Effector CD8-positive, alpha-beta T cell (primary cell): ENCODE measurements around the gene AFMID.
"Not testable (repeated sequence)": the region's sequence is repeated elsewhere in the genome, so short reads cannot be mapped to it uniquely, and the experiment has no call there.

Experiments
- DNase-seq: peaks from one replicate; lab custom pipeline; 2025; lab: John Stamatoyannopoulos, UW

AFMID gene

GRCh38 chr17:78154903-78155811 is 32.0 kb upstream of the AFMID start:
- no peak for DNase-seq

DNA sequence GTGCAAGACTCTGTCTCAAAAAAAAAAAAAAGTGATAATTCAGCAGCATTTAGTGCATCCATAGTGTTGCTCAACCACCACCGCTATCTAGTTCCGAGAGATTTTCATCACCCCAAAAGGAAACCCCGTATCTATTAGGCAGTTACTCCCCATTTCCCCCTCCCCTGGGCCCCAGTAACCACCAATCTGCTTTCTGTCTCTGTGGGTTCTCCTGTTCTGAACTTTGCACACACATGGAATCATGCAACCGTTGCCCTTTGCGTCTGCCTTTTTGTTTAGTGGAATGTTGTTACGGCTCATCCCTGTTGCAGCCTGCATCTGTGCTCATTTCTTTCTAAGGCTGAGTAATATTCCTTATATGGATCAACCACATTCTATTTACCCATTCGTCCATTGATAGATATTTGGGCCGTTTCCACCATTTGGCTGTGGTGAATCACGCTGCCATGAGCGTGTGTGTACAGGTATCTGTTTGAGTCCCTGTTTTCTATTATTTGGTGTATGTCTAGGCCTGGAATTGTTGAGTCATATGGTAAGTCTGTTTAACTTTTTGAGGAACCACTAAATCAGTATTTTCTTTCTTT is 27.5 kb upstream of the AFMID start:
- DNase-seq: no peak

DNA sequence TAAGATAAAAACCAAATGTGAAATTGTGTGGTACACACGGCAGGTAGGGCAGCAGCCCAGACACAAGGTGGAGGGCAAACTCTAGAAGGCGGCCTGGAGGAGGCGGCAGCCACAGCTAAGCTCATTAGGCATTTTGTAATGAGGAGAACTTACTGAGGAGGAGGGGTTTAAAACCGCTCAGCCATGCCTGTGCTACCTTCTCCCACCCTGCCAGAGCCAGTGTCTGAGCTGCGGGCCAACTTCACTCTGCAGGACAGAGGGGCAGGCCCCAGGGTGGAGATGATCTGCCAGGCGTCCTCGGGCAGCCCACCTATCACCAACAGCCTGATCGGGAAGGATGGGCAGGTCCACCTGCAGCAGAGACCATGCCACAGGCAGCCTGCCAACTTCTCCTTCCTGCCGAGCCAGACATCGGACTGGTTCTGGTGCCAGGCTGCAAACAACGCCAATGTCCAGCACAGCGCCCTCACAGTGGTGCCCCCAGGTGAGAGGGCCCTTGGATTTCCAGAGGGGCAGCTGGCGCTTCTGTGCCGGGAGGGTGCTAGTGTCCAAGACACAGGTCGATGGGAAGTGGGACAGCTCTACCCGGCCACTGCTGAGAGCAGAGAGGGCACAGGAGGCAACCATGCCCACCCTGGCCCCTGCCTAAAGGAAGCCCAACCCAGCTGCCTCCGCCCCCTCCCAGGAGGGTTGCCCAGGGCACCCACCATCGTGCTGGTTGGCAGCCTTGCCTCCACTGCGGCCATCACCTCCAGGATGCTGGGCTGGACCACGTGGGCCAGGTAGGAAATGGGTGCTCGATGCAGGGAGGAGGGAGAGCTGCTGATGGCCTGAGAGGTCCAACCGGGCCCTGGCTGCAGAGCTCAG is 23.0 kb upstream of the AFMID start:
- no peak for DNase-seq

- DNase-seq: no peak
Observed at GRCh38 chr17:78164748-78165607, 22.2 kb upstream of the AFMID start.

DNA sequence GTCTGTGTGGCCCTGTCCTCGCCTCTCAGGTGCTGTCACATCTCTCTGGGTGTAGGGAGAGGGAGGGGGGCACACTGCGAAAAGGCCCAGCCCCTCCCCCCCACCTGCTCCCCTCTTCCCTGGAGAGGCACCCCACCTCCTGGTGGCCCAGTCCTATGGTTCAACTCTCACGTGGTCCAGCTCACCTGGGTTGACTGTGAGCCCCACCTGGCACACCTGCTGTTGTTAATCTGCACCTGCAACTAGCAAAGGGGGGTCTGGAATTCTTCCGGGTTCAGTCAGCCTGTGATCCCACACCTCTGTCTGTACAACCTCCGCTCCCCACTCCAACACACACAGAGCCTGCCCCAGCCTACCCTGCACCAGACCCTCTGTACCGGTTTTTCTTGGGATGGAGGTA is 20.7 kb upstream of the AFMID start:
- no peak for DNase-seq

DNA sequence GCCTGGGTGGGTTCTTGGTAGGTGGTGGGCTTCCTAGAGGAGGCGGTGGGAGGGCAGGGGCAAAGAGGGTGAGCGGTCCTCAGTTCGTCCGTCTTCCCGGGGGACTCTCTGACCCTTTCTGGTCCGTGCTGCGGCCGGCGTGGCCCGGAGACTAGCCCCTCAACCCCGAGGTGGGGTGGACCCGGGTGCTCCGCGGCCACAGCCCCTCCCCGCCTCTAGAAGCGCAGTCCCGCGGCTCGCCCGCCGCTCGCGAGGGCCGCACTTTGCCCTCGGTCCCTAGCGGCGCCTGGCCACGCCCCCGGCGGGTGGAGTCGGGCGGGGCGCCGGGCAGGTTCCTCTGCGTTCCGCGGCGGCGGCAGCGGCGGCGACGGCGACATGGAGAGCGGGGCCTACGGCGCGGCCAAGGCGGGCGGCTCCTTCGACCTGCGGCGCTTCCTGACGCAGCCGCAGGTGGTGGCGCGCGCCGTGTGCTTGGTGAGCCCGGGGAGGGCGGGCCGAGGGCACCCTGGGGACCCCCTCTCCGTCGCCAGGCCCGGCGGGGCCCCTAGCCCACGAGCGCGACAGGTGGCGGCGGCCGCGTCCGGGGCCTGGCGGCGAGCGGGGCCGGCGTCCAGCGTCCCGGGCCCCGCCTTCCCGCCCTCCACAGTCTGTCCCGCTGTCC is 18.8 kb upstream of the AFMID start, which contains the start of gene SYNGR2:
TSS of gene SYNGR2 (plus strand) at position 340 of the 661 bp plus-strand sequence. CDS start at position 376, 36 bp downstream.
- peak; percentile 73 for DNase-seq

- DNase-seq: peak; percentile 46
Observed at GRCh38 chr17:78168903-78169793, 18.0 kb upstream of the AFMID start.

DNA sequence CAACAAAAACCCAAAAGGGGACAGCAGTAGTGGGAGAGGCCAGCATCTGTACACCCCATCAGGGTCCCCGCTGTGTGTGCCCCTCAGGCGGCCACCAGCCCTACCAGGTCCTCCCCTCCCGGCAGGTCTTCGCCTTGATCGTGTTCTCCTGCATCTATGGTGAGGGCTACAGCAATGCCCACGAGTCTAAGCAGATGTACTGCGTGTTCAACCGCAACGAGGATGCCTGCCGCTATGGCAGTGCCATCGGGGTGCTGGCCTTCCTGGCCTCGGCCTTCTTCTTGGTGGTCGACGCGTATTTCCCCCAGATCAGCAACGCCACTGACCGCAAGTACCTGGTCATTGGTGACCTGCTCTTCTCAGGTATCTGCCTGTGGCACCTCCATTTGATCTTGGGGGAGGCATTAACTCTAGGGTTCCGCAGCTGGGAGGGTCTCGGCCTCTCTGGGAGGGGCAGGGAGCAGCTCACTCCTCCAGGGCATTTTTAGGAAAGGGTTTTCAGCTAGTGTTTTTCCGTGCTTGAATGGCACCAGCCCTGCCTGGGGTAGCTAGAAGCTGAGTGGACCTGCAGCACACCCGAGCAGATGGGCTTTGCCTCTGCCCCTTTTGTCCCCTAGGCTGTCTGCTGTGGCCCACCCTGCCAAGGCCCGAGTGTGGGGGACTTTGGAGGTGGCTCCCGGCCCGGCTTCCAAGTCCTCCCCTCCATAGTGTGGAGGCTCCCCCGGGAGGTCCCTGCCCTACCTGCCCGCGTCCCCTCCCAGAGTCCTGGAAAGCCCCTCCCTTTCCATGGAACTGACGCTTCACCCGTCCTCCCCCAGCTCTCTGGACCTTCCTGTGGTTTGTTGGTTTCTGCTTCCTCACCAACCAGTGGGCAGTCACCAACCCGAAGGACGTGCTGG is 16.2 kb upstream of the AFMID start:
- no peak for DNase-seq

GRCh38 chr17:78171591-78172248 is 15.4 kb upstream of the AFMID start:
- DNase-seq: not testable (repeated sequence)

DNA sequence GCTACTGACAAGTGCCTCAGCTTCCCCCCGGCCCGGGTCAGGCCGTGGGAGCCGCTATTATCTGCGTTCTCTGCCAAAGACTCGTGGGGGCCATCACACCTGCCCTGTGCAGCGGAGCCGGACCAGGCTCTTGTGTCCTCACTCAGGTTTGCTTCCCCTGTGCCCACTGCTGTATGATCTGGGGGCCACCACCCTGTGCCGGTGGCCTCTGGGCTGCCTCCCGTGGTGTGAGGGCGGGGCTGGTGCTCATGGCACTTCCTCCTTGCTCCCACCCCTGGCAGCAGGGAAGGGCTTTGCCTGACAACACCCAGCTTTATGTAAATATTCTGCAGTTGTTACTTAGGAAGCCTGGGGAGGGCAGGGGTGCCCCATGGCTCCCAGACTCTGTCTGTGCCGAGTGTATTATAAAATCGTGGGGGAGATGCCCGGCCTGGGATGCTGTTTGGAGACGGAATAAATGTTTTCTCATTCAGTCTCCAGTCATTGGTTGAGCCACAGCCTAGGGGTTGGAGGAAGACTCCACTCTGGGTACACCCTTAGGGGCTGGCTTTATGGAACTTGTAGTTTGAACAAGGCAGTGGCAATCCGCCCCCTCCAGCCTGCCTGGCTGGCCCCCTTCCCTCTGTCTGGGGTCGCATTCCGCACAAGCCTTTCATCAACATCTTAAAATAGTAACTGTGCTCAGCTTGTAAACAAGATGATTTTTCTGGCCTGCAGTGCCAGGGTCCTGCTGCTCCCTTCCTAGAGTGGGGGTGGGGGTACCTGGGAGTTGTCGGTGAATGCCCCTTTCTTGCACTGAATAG is 14.7 kb upstream of the AFMID start:
- DNase-seq: no peak

- DNase-seq: no peak
Observed at GRCh38 chr17:78173097-78173715, 14.0 kb upstream of the AFMID start.

- no peak for DNase-seq
Observed at GRCh38 chr17:78174346-78174869, 12.8 kb upstream of the AFMID start.

GRCh38 chr17:78174870-78175642 is 12.1 kb upstream of the AFMID start:
- no peak for DNase-seq

DNA sequence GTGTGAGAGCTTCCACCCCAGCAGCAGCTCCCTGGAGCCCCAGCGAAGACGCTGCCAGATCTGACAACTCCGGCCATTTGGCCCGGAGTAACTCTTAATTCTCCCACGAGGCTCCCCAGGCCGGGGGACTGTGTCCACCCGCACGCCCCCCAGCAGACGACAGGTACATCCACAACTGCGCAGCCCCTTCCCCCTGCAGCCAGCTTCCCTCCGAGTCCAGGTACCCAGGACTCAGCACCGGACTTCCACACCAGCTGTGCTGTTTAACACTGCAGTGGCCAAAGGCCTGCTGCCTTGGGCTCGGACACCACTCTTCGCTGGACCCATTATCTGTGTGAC is 11.6 kb upstream of the AFMID start:
- DNase-seq: no peak

DNA sequence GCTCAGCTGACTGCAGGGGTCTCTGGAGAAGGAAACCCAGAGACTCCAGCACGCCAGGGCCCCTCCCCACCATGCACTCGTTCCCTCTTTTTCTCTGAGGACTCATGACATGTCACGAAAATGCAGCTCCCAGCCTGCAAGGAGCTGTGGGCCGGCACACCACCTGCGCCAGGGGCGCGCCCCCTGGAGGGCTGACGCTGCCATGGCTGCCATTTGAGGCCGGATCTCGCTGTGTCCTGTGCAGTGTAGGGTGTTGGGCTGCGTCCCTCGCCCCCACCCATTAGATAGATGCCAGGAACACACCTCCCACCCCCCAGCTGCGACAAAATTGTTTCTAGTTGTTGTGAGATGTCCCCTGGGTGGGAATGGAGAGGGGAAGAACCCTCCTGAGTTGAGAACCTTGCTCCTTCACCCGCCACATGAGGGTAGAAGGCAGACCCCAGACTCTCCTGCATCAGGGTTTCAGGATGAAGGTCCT is 10.6 kb upstream of the AFMID start:
- peak; percentile 67 for DNase-seq

DNA sequence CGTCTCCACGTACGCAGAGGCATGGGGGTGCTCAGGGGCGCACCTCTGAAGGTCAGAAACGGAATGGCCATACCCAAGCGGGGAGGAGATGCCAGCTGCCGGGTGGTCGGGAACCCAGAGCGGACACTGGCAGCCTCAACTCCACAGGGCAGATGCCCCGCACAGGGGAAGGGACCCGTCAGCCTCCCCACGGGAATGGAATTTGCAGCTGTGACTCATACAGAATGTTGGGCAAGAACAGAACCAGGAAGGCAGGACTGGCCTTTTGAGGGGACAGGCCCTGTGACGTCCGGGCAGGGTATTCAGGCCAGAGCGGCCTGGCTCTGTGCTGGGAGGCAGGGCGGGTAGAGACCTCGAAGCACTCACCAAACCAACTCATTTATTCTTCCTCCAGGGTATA is 7.8 kb upstream of the AFMID start:
- DNase-seq: no peak
